ENCODE measurements around the gene MAF.

- TF ChIP-seq TAF1 (IDR thresholded peaks at IDR 0.05; ENCODE audit: low read depth) (no peak), CTCF (IDR thresholded peaks at IDR 0.05; ENCODE audit: poor library complexity, severe bottlenecking) (no peak), EZH2 (IDR thresholded peaks at IDR 0.05; ENCODE audit: borderline replicate concordance, insufficient read depth, low read length, poor library complexity, severe bottlenecking) (no peak)
These were observed 7.0 kb upstream of the MAF start for GRCh38 chr16:79607587-79607986.
